HG03439 (cell line): Measurements from ENCODE around the gene PTPRR.

ENCODE experiments used
- ATAC-seq: cut with Tn5 transposase; IDR thresholded peaks from one replicate; pipeline ENCODE4 v1.9.1; 2021; ENCODE audit warnings: mild to moderate bottlenecking, moderate library complexity; ENCODE audit not compliant: unreplicated experiment

PTPRR gene

GRCh38 chr12:70657616-70658286 lies 262.8 kb downstream of the PTPRR start:
- ATAC-seq, result no peak

- ATAC-seq, result no peak
Observed at GRCh38 chr12:70652451-70652850, 268.1 kb downstream of the PTPRR start.

GRCh38 chr12:70648831-70649230 lies 271.7 kb downstream of the PTPRR start:
- no peak for ATAC-seq

GRCh38 chr12:70648191-70648590 lies 272.3 kb downstream of the PTPRR start:
- no peak for ATAC-seq

- no peak for ATAC-seq
Observed at GRCh38 chr12:70646850-70647249, 273.7 kb downstream of the PTPRR start.

GRCh38 chr12:70645494-70646317 lies 274.8 kb downstream of the PTPRR start:
- peak; percentile 58 for ATAC-seq

GRCh38 chr12:70644861-70645260 lies 275.7 kb downstream of the PTPRR start:
- no peak for ATAC-seq

GRCh38 chr12:70643939-70644338 lies 276.6 kb downstream of the PTPRR start:
- ATAC-seq, result no peak

- no peak for ATAC-seq
Observed at GRCh38 chr12:70641691-70642090, 278.8 kb downstream of the PTPRR start.

GRCh38 chr12:70640901-70641300 lies 279.6 kb downstream of the PTPRR start:
- ATAC-seq, result no peak

- no peak for ATAC-seq
Observed at GRCh38 chr12:70639535-70639934, 281.0 kb downstream of the PTPRR start.

- ATAC-seq, result no peak
Observed at GRCh38 chr12:70638639-70639360, 281.7 kb downstream of the PTPRR start.

GRCh38 chr12:70637303-70638085 lies 283.0 kb downstream of the PTPRR start, which contains the start of gene PTPRB:
TSS of gene PTPRB (minus strand) at chr12:70637429. CDS start at chr12:70637395, 34 bp downstream.
- no peak for ATAC-seq

- ATAC-seq, result no peak
Observed at GRCh38 chr12:70635755-70636154, 284.8 kb downstream of the PTPRR start.

- ATAC-seq, result no peak
Observed at GRCh38 chr12:70628701-70629480, 291.6 kb downstream of the PTPRR start.

- no peak for ATAC-seq
Observed at GRCh38 chr12:70627677-70628076, 292.9 kb downstream of the PTPRR start.

GRCh38 chr12:70626180-70626579 lies 294.4 kb downstream of the PTPRR start:
- ATAC-seq, result no peak

GRCh38 chr12:70619471-70620152 lies 300.9 kb downstream of the PTPRR start:
- no peak for ATAC-seq

GRCh38 chr12:70618371-70618770 lies 302.2 kb downstream of the PTPRR start:
- ATAC-seq, result no peak
